Stimulated activated CD8-positive, alpha-beta memory T cell treated with anti-CD3 and anti-CD28 coated beads, Interleukin-2, amount 100 ng/mL, for 1 hour (primary cell): ENCODE measurements around the gene KDM4D.
"Not testable (repeated sequence)": the region's sequence is repeated elsewhere in the genome, so short reads cannot be mapped to it uniquely, and the experiment has no call there.

Experiments used
- DNase-seq, 2 donors: peaks; one replicate each; pipeline ENCODE4 v3.0.0-alpha.2; 2020; ENCODE audit warnings: low read depth in 2 of 2

KDM4D gene

DNA sequence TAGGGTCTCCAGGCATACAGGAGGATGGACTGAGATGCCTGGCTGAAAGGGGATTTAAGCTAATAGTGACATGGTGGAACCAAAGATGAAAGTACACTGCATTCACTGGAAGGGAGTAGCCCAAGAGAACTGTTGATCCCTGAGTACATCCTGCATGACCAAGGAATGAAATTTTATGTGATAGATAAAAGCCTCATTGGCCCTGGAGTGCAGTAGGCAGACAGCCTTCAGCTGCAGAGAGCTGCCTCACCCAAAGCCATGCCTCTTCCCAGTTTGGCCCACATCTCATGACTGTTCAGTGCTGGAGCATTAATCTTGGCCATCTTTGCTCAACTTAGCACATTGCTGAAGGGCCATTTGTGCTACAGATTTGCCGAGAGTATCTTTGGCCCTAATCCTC lies 59.5 kb downstream of the KDM4D start:
- no peak for DNase-seq

DNA sequence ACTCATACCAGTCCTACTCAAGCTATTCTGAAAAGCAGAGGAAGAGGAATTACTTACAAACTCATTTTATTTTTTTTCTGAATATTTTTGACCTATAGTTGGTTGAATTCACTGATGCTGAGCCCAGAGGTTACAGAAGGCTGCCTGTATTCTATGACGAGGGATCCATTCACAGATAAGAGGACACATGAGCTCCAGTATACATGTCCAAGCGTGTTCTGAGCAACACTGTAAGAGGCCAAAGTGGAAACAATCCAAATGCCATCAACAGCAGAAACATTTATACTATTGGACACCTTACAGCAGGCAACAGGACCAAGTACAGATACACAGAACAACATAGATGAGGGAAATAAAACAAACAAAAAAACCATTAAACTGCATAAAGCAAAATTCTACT lies 61.8 kb downstream of the KDM4D start:
- DNase-seq = no peak

GRCh38 chr11:95037356-95038035 lies 64.0 kb downstream of the KDM4D start:
- not testable (repeated sequence) for DNase-seq

DNA sequence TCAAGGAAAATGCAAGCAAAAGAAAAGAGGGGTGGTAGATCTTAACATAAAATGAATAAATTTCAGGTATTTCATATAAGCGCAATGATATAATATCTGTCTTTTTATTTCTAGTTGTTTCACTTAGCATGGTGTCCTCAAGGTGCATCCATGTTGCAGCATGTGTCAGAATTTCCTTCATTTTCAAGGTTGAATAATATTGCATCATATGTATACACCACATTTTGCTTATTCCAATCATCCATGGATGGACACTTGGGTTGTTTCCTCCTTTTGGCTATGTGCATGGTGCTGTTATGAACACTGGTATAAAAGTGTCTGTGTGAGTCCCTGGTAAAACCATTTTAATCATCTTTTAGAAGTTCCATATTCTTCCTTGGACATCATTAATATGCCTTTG lies 68.7 kb downstream of the KDM4D start:
- no peak for DNase-seq

DNA sequence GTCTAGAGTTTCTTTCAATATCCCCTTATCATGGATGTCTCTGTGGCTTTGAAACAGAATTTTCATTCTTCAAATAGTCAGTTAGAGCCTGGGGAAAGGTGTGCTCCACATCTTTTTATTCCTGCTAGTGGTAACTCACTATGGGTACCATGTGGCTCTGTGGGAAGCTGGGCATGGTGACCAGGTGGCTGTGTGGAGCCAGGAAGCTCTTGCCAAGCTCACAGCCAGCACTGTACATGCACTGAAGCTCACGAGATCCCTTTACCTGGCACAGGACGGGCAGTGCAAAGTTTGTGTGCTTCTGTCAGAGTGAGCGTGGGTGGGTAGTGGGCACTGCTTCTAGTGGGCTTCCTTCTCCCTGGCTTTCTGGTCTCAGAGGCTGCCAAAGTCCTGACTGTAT lies 69.4 kb downstream of the KDM4D start:
- no peak for DNase-seq

DNA sequence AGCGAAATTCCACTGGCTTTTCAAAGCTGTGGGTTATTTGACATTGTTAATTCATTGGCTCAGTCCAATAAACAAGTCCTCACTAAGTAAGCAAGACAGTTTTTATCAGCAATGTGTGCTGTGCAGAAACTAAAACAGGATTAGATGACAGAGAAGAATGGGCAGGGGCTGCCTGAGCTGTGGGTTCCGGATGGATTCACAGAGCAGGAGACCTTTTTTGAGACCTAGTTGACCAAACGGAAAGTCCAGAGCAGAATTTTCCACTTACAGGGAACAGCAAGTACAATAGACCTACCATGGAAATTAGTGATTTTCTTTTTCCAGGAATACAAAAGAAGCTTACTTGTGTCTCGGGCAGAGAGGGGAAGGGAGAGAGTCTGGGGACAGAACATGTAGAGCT lies 70.5 kb downstream of the KDM4D start:
- DNase-seq = no peak

DNA sequence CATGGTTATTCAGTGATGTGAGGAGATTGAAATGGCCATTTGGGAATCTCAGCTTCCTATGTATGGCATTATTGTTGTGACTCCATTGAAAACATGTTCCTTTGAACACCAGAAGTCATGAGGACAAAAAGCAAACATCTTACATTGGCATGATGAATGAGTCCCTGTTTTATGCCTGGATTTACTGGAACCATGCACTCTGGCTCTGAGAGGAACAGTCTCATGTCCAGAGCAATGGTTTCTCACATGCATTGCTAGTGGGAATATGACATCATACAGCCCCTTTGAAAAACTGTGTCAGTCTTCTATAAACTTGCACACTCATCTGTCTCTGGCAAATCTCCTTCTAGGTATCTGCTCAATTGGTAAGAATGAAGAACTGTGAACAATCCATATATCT lies 72.3 kb downstream of the KDM4D start:
- no peak for DNase-seq
